Vagina (tissue), 2 donors: ENCODE measurements around the gene SELPLG.

Experiments used
- CTCF ChIP-seq, 3 experiments: fragments of 450-650 bp in 2 of 3; fragments of 200-600 bp in 1 of 3; sonication (generic) in 1 of 3; IDR thresholded peaks; one replicate each; pipeline ENCODE4 v1.5.1; 2017 to 2019; ENCODE audit warnings: antibody characterized with exemption in 3 of 3, mild to moderate bottlenecking in 2 of 3, moderate library complexity in 2 of 3
- POLR2A ChIP-seq, 2 donors: fragments of 450-650 bp; IDR thresholded peaks; one replicate each; pipeline ENCODE4 v1.6.1; 2017; ENCODE audit warnings: antibody characterized with exemption in 2 of 2, mild to moderate bottlenecking in 2 of 2, moderate library complexity in 2 of 2
- POLR2AphosphoS5 ChIP-seq, 2 donors: sonication (generic); formaldehyde crosslinking; IDR thresholded peaks; one replicate each; pipeline ENCODE4 v1.9.0; 2017; ENCODE audit warnings: antibody characterized with exemption in 2 of 2, mild to moderate bottlenecking in 2 of 2, low read depth in 1 of 2; ENCODE audit not compliant: insufficient read depth in 1 of 2

GRCh38 chr12:108634341-108634751, 652 bp upstream of the SELPLG start:
- TF ChIP-seq CTCF (IDR thresholded peaks at IDR 0.05): no peak
- TF ChIP-seq POLR2A (IDR thresholded peaks at IDR 0.05): no peak
- no peak for TF ChIP-seq POLR2AphosphoS5 (IDR thresholded peaks at IDR 0.05; ENCODE audit: insufficient read depth in 1 of 2, low read depth in 1 of 2)
